Measurements from ENCODE around the gene C18orf32. TPM values are rescaled to one million over a fixed set of nuclear protein-coding genes. Genes with fewer than 3 reads are reported as not detected.

Gene C18orf32
- total and polyA plus RNA-seq, 2 of the 13 experiments (the other 11 are each of a cell fraction or from before 2014, with no cell fraction given): 17.6 to 20.6 TPM

GRCh38 chr18:49531678-49532153 lies 44.7 kb upstream of the C18orf32 start:
- ATAC-seq (no peak), DNase-seq (ENCODE audit: low spot score) (peak; percentile 12), FAIRE-seq (no peak)
- peak overlapping the region; percentile 25; the same call in 1 of the 2 replicates for H3K9ac ChIP-seq (ENCODE audit: insufficient read depth, low read depth, low read length)
- H3K4me2 ChIP-seq (ENCODE audit: low read depth, low read length): peak overlapping the region; percentile 76
- under 1% methylated on average over 10 of the region's 10 CpGs for WGBS (ENCODE audit: low lambda C conversion rate)
- POLR2A ChIA-PET: no interaction called here
- no peaks in the 10 kb centered on the region for H3K79me2 ChIP-seq (ENCODE audit: insufficient read depth, low read length)
- peak overlapping the region; percentile 90 for H2AFZ ChIP-seq (ENCODE audit: low read length)
- intact Hi-C loops (cut with micrococcal nuclease; ENCODE audit: unreplicated experiment) (no loop called here), in situ Hi-C loops (cut with HindIII; ENCODE audit: extremely low pct_ligation_motif_present, low pct_unique_long_range_greater_than_20kb) (no loop called here)
- H4K20me1 ChIP-seq (ENCODE audit: insufficient read depth, low read length): no peaks in the 10 kb centered on the region
- H3K4me3 ChIP-seq (replicated peaks in 1 of 3; ENCODE audit: insufficient read depth in 1 of 3, low read depth in 2 of 3, low read length in 3 of 3): peak overlapping the region in 2 of 3 experiments; percentile 35 to 48; a peak in 3 of 6 replicates
- H3K9me3 ChIP-seq (ENCODE audit: low read length): no peaks in the 10 kb centered on the region
- no peaks in the 10 kb centered on the region; a peak in 1 of 5 replicates for H3K27me3 ChIP-seq (ENCODE audit: control insufficient read depth in 1 of 2, insufficient read depth in 2 of 2, low read length in 2 of 2)
- H3K27ac ChIP-seq (ENCODE audit: extremely low read length, insufficient read depth, low read length): no peak overlapping the region
- no TSS peak for BruUV-seq (replicated peaks)
- H3K4me1 ChIP-seq (ENCODE audit: insufficient read depth, low read length): peaks cover 15% of the 10 kb centered on the region
- CTCF ChIA-PET (ENCODE audit: low intra/inter-chr PET ratio, low total read pairs): no interaction called here
- no peaks in the 10 kb centered on the region for H3K36me3 ChIP-seq (replicated peaks in 1 of 2; ENCODE audit: control insufficient read depth in 1 of 2, insufficient read depth in 2 of 2, low read length in 2 of 2)
- TF ChIP-seq PHF21A (CRISPR knock-in tag; IDR thresholded peaks at IDR 0.05): 0 out of 2 replicates have a peak, but pooled peaks have one; percentile 25
- TF ChIP-seq TEAD3 (CRISPR knock-in tag; optimal IDR thresholded peaks at IDR 0.05; ENCODE audit: borderline replicate concordance): peak; percentile 50
- peak; percentile 42; the same call in 1 of the 2 replicates for TF ChIP-seq ELF3 (CRISPR knock-in tag; IDR thresholded peaks at IDR 0.05)
- TF ChIP-seq CC2D1A (CRISPR knock-in tag; IDR thresholded peaks at IDR 0.05): peak; percentile 59; the same call in 1 of the 2 replicates
- TF ChIP-seq CEBPG (CRISPR knock-in tag; IDR thresholded peaks at IDR 0.05): peak; percentile 47
- no peak for TF ChIP-seq SOX13 (IDR thresholded peaks at IDR 0.05)
- TF ChIP-seq SOX13 (CRISPR knock-in tag; conservative IDR thresholded peaks at IDR 0.05 in 1 of 2, IDR thresholded peaks at IDR 0.05 in 1 of 2): peak in 1 of 2 experiments; percentile 25; a peak in 1 of 4 replicates
- TF ChIP-seq PAXIP1 (CRISPR knock-in tag; conservative IDR thresholded peaks at IDR 0.05): peak; percentile 36; the same call in 1 of the 2 replicates
- 0 out of 2 replicates have a peak, but pooled peaks have one; percentile 13 for TF ChIP-seq PPARG (CRISPR knock-in tag; conservative IDR thresholded peaks at IDR 0.05)
- peak; percentile 48; the same call in 1 of the 2 replicates for TF ChIP-seq GATAD2A (CRISPR knock-in tag; IDR thresholded peaks at IDR 0.05)
- TF ChIP-seq SOX6 (IDR thresholded peaks at IDR 0.05): no peak
- peak; percentile 69 for TF ChIP-seq SOX6 (CRISPR knock-in tag; IDR thresholded peaks at IDR 0.05)
- TF ChIP-seq MXI1 (IDR thresholded peaks at IDR 0.05; ENCODE audit: borderline replicate concordance, low read depth, low read length): no peak
- no peak for TF ChIP-seq ZNF362 (CRISPR knock-in tag; IDR thresholded peaks at IDR 0.05; ENCODE audit: borderline replicate concordance)
- TF ChIP-seq NR1H2 (CRISPR knock-in tag; IDR thresholded peaks at IDR 0.05; ENCODE audit: borderline replicate concordance, low read depth): no peak
- TF ChIP-seq ZBTB7A (CRISPR knock-in tag; IDR thresholded peaks at IDR 0.05): peak; percentile 67; the same call in 1 of the 2 replicates
- peak; percentile 41; the same call in 1 of the 2 replicates for TF ChIP-seq MLX (CRISPR knock-in tag; IDR thresholded peaks at IDR 0.05)
- 0 out of 2 replicates have a peak, but pooled peaks have one; percentile 16 for TF ChIP-seq SOX5 (CRISPR knock-in tag; IDR thresholded peaks at IDR 0.05; ENCODE audit: borderline replicate concordance)

All from HepG2 (cell line).